C4-2B (cell line): ENCODE data around the gene LYRM4.

Experiments
- H3K27ac ChIP-seq: fragments of 450-650 bp; 2 replicates; pipeline ENCODE4 v1.5.1; 2017
- CTCF ChIP-seq: fragments of 450-650 bp; conservative IDR thresholded peaks from 2 replicates; pipeline ENCODE4 v1.5.1; 2017; ENCODE audit warnings: mild to moderate bottlenecking
- ZFX ChIP-seq: fragments of 450-650 bp; IDR thresholded peaks from 2 replicates; pipeline ENCODE4 v1.6.1; 2017

Gene LYRM4

GRCh38 chr6:5256952-5257351 lies 3.8 kb downstream of the LYRM4 start:
- no peak for TF ChIP-seq CTCF
- no peak for TF ChIP-seq ZFX
- no peak overlapping the region for H3K27ac ChIP-seq

- H3K27ac ChIP-seq, result no peak overlapping the region
- TF ChIP-seq ZFX (no peak), CTCF (no peak)
These were observed 9.8 kb downstream of the LYRM4 start for GRCh38 chr6:5250911-5251310.

DNA sequence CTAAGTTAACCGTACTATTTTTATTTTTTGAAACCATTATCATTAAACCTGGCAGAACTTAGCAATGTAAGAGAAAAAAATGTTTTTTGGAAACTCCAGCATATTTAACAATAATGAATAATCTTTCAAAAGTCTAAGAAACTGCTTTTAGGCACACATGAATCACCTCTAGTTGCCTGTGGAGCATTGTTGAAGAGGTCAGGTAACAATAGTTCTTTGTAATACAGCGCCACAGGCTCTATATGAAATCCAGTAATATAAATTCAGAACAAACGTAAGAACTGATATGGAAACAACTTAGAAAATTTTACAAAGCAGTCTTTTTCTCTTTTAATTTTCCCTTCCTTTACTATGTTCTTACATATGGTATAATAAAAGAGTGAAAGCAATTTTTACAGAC lies 10.3 kb downstream of the LYRM4 start:
- no peak overlapping the region for H3K27ac ChIP-seq
- TF ChIP-seq ZFX (no peak), CTCF (no peak)

GRCh38 chr6:5249451-5250122 lies 11.2 kb downstream of the LYRM4 start:
- TF ChIP-seq ZFX, result no peak
- no peak for TF ChIP-seq CTCF
- H3K27ac ChIP-seq, result no peak overlapping the region

DNA sequence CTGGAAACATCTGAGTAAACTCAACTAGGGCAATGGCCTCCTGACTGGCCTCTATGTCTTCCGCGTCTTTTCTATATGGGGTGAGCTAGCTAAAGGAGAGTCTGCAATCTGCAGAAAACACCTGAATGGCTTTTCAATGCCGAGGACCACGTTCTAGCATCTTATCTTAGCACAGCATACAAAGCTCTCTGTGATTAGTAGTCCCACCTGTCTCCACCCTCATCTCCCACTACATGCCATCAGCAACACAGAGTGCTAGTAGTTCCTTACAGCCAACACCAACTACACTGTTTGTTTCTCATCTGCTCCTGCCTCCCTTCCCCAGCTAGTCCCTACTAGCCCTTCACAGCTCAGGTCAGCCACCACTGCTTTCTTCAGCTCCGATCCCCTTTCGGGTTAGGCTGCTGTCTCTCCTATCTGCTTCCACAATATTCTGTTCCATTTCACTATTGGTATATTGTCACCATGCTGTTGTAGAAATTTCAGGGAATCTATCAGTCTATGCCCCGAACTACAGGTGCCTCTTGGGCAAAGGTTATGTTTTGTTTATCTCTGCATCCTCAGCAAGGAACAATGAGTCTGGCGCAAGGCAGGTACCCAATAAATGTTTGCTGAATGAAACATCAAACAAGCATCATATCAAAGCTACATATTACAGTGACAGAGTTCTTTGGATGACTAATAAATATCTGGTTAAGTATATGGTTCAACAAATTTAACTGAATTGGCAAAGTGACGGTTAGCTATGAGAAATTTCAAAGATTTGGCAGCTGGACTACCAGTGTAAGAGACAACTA lies 12.2 kb downstream of the LYRM4 start:
- no peak for TF ChIP-seq CTCF
- no peak for TF ChIP-seq ZFX
- H3K27ac ChIP-seq, result no peak overlapping the region

- TF ChIP-seq CTCF, result no peak
- TF ChIP-seq ZFX, result no peak
These were observed 13.5 kb downstream of the LYRM4 start for GRCh38 chr6:5247201-5247600.

More at GRCh38 chr6:5247201-5247600, 13.5 kb downstream of the LYRM4 start:
- no peak overlapping the region for H3K27ac ChIP-seq
